SK-N-SH (cell line): ENCODE results near the gene CCNA1. TPM values are rescaled to one million over a fixed set of nuclear protein-coding genes. Genes with fewer than 3 reads are reported as not detected.

ENCODE experiments used
- CTCF ChIA-PET: fragments of 300-600, 350-600 bp; formaldehyde crosslinking; extraction: SDS; loops from one replicate; lab custom pipeline; 2021; lab: Yijun Ruan, JAX
- POLR2A ChIA-PET: fragments of 350-600 bp; sonication (Branson Sonifier 250); formaldehyde crosslinking; extraction: SDS; loops from one replicate; lab custom pipeline; 2020; ENCODE audit warnings: antibody characterized with exemption, inconsistent platforms; lab: Yijun Ruan, JAX
- DNase-seq: peaks from one replicate; pipeline ENCODE4 v3.0.0; 2012
- H2AFZ ChIP-seq: fragments of 200-600 bp; sonication (generic); 2 replicates; pipeline ENCODE4 v1.8.1; 2016; ENCODE audit warnings: antibody characterized with exemption, mild to moderate bottlenecking, low read depth
- H3F3A ChIP-seq: fragments of 200-600 bp; sonication (generic); replicated peaks from 2 replicates; pipeline ENCODE3; 2016; ENCODE audit warnings: antibody characterized with exemption, mild to moderate bottlenecking; ENCODE audit not compliant: insufficient read depth
- H3K27ac ChIP-seq, 2 experiments: fragments of 200-500 bp in 1 of 2; fragments of 200-600 bp in 1 of 2; sonication (Bioruptor generic) in 1 of 2; sonication (generic), shearing (Covaris generic) in 1 of 2; 2 replicates each; pipeline versions ENCODE4 v1.5.1 to v1.6.1; 2014 to 2016; ENCODE audit warnings: low read depth in 2 of 2, inconsistent platforms in 1 of 2, low read length in 1 of 2, mild to moderate bottlenecking in 1 of 2, mixed read lengths in 1 of 2
- H3K27me3 ChIP-seq: fragments of 200-600 bp; sonication (generic), shearing (Covaris generic); 2 replicates; pipeline ENCODE4 v1.6.1; 2016; ENCODE audit warnings: mixed run types; ENCODE audit not compliant: insufficient read depth
- H3K36me3 ChIP-seq, 2 experiments: fragments of 200-500 bp in 1 of 2; fragments of 200-600 bp in 1 of 2; sonication (Bioruptor generic) in 1 of 2; sonication (generic) in 1 of 2; replicated peaks in 1 of 2; 2 replicates each; pipeline versions ENCODE3 to v1.5.1; 2014 to 2016; ENCODE audit warnings: low read length in 1 of 2, mild to moderate bottlenecking in 1 of 2; ENCODE audit not compliant: insufficient read depth in 2 of 2, control insufficient read depth in 1 of 2
- H3K4me1 ChIP-seq, 2 experiments: fragments of 200-500 bp in 1 of 2; fragments of 200-600 bp in 1 of 2; sonication (Bioruptor generic) in 1 of 2; sonication (generic), shearing (Covaris generic) in 1 of 2; 2 replicates each; pipeline versions ENCODE4 v1.5.1 to v1.6.1; 2014 to 2016; ENCODE audit warnings: low read depth in 1 of 2, low read length in 1 of 2, mixed run types in 1 of 2; ENCODE audit not compliant: insufficient read depth in 2 of 2, control insufficient read depth in 1 of 2
- H3K4me2 ChIP-seq: fragments of 200-600 bp; sonication (generic), shearing (Covaris generic); 2 replicates; pipeline ENCODE4 v1.6.1; 2017; ENCODE audit warnings: mixed run types
- H3K4me3 ChIP-seq, 2 experiments: fragments of 200-500 bp in 1 of 2; fragments of 200-600 bp in 1 of 2; sonication (Bioruptor generic) in 1 of 2; sonication (generic), shearing (Covaris generic) in 1 of 2; 2 replicates each; pipeline versions ENCODE4 v1.5.1 to v1.8.1; 2014 to 2016; ENCODE audit warnings: low read depth in 2 of 2, inconsistent platforms in 1 of 2, low read length in 1 of 2, mild to moderate bottlenecking in 1 of 2, mixed read lengths in 1 of 2, moderate library complexity in 1 of 2
- H3K79me2 ChIP-seq: fragments of 200-600 bp; sonication (generic); 2 replicates; pipeline ENCODE4 v1.8.1; 2017; ENCODE audit warnings: mild to moderate bottlenecking; ENCODE audit not compliant: insufficient read depth
- H3K9ac ChIP-seq: fragments of 200-600 bp; sonication (generic); 2 replicates; pipeline ENCODE4 v1.6.1; 2017; ENCODE audit warnings: mixed run types
- H3K9me2 ChIP-seq: fragments of 200-600 bp; sonication (generic); 2 replicates; pipeline ENCODE4 v1.6.1; 2017; ENCODE audit warnings: mixed run types
- H3K9me3 ChIP-seq: fragments of 200-600 bp; sonication (generic); 2 replicates; pipeline ENCODE4 v1.6.1; 2017; ENCODE audit warnings: mixed run types, mild to moderate bottlenecking, moderate library complexity
- H4K20me1 ChIP-seq: fragments of 200-600 bp; sonication (generic); 2 replicates; pipeline ENCODE4 v1.6.1; 2017; ENCODE audit warnings: mild to moderate bottlenecking, mixed run types; ENCODE audit not compliant: insufficient read depth
- ELF1 ChIP-seq: IDR thresholded peaks from 2 replicates; pipeline ENCODE4 v1.4.0; 2012
- FOXJ3 ChIP-seq: sonication (generic); formaldehyde crosslinking; IDR thresholded peaks from 2 replicates; pipeline ENCODE4 v1.5.1; 2020; ENCODE audit warnings: mild to moderate bottlenecking, missing genetic modification reagents
- GABPA ChIP-seq: IDR thresholded peaks from 2 replicates; pipeline ENCODE4 v1.4.0; 2012; ENCODE audit warnings: low read depth, mild to moderate bottlenecking
- GATA2 ChIP-seq: sonication (generic); formaldehyde crosslinking; IDR thresholded peaks from 2 replicates; pipeline ENCODE4 v1.5.0; 2020; ENCODE audit warnings: mild to moderate bottlenecking, missing genetic modification reagents
- JUND ChIP-seq: IDR thresholded peaks from 2 replicates; pipeline ENCODE4 v1.4.0; 2012
- MAX ChIP-seq: IDR thresholded peaks from 2 replicates; pipeline ENCODE4 v1.4.0; 2012; ENCODE audit warnings: low read depth
- MEF2A ChIP-seq: IDR thresholded peaks from 2 replicates; pipeline ENCODE4 v1.4.0; 2012; ENCODE audit warnings: low read depth, borderline replicate concordance
- MXI1 ChIP-seq: IDR thresholded peaks from 2 replicates; pipeline ENCODE4 v1.6.1; 2012; ENCODE audit warnings: mild to moderate bottlenecking, low read depth, low read length, improper control_type of control experiment
- NRF1 ChIP-seq: IDR thresholded peaks from 2 replicates; pipeline ENCODE4 v1.6.1; 2012; ENCODE audit warnings: low read depth, mild to moderate bottlenecking, low read length
- PBX3 ChIP-seq: IDR thresholded peaks from 2 replicates; pipeline ENCODE4; 2012
- RFX5 ChIP-seq: IDR thresholded peaks from 2 replicates; pipeline ENCODE4 v1.6.1; 2012; ENCODE audit warnings: mild to moderate bottlenecking, improper control_type of control experiment, low read length
- SIN3A ChIP-seq: IDR thresholded peaks from 2 replicates; pipeline ENCODE4 v1.6.1; 2012; ENCODE audit warnings: low read depth, mild to moderate bottlenecking, low read length, moderate library complexity, borderline replicate concordance
- SMC3 ChIP-seq: IDR thresholded peaks from 2 replicates; pipeline ENCODE4 v1.6.1; 2012; ENCODE audit warnings: low read depth, low read length, improper control_type of control experiment
- TAF1 ChIP-seq: IDR thresholded peaks from 2 replicates; pipeline ENCODE4 v1.6.1; 2012; ENCODE audit warnings: low read depth, mild to moderate bottlenecking, low read length, moderate library complexity, borderline replicate concordance
- TCF12 ChIP-seq: IDR thresholded peaks from 2 replicates; pipeline ENCODE4 v1.4.0; 2012
- USF1 ChIP-seq: IDR thresholded peaks from 2 replicates; pipeline ENCODE4 v1.4.0; 2012; ENCODE audit warnings: low read depth, borderline replicate concordance
- ZBTB33 ChIP-seq: IDR thresholded peaks from 2 replicates; pipeline ENCODE4 v1.4.0; 2012; ENCODE audit warnings: low read depth, borderline replicate concordance
- polyA plus RNA-seq, 3 experiments: library from polyadenylated mRNA; depleted of rRNA; stranded (reverse); fragments of >200 nt; gene quantifications; 2 replicates each; pipeline ENCODE4 v1.2.3, GENCODE V29; 2012

The CCNA1 gene
- polyA plus RNA-seq, 1 of the 3 experiments (the other 2 are of a cell fraction): 0.23 TPM

GRCh38 chr13:36420437-36420891 lies 11.8 kb upstream of the CCNA1 start (continued):
- TF ChIP-seq MAX: no peak
- TF ChIP-seq TAF1: no peak

GRCh38 chr13:36421447-36421846 lies 10.8 kb upstream of the CCNA1 start:
- H3K4me1 ChIP-seq: peaks cover 0 to 3% of the 10 kb centered on the region in 2 experiments; a peak in 2 of 4 replicates
- no peaks in the 10 kb centered on the region for H3K79me2 ChIP-seq
- no peak overlapping the region for H3K9ac ChIP-seq
- DNase-seq: no peak
- H3K9me3 ChIP-seq: no peaks in the 10 kb centered on the region
- H3K9me2 ChIP-seq: no peaks in the 10 kb centered on the region
- no peaks in the 10 kb centered on the region for H4K20me1 ChIP-seq
- H3K27ac ChIP-seq: no peak overlapping the region
- H2AFZ ChIP-seq: no peak overlapping the region
- no peaks in the 10 kb centered on the region for H3K36me3 ChIP-seq
- POLR2A ChIA-PET: no interaction called here
- CTCF ChIA-PET: interaction anchor here (0.5 to 4.4 kb wide), 8 partner anchors 13 to 315 kb away, joined by 3 to 43 read pairs (median 4); no protein-coding TSS in a partner anchor
- H3K27me3 ChIP-seq: no peaks in the 10 kb centered on the region
- no peaks in the 10 kb centered on the region for H3F3A ChIP-seq
- H3K4me3 ChIP-seq: no peak overlapping the region
- H3K4me2 ChIP-seq: no peak overlapping the region
- TF ChIP-seq RFX5 (no peak), FOXJ3 (CRISPR knock-in tag) (no peak), MXI1 (no peak), JUND (no peak), ELF1 (no peak), GATA2 (CRISPR knock-in tag) (no peak), GABPA (no peak), SMC3 (no peak), NRF1 (no peak), SIN3A (no peak), PBX3 (no peak), ZBTB33 (no peak), TCF12 (no peak), USF1 (no peak), MEF2A (no peak)
